ENCODE measurements around the gene ST3GAL4. TPM values are rescaled to one million over a fixed set of nuclear protein-coding genes. Genes with fewer than 3 reads are reported as not detected.

Gene ST3GAL4
- total RNA-seq, 1 experiment from 2014 or later = 13.1 TPM

DNA sequence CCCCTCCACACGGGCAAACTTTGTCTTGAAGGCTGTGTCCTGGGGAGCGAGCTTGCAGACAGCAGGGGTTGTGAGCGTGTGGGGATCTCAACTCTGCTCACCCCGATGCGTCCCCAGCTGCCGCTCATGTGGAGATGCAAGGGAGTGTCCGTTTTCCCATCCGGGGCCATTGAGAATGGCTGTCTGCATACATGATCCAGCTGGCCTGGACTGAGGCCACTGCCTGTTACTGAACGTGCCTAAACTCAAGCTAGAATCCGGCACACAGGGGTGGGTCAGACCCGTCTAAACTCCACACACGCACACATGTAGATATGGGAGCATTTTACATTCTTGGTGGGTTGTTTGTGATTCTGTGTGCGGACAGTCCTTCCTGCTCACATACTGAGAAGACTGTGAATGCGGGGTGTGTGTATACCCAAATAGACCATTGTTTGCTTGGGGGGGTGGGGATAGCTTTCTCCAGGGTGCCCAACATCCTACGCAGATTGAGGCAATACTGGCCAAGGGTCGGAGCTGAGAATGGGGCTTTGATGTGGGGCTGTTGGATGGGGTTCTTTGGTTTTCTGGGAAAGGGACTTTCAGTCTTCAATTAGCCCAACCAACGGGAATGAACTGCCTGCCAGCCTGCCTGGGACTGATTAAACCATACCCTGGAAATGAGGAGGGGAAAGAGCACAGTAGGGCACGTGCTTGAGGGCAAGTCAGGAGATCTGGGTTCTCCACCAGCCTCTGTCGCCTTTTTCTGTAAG, 60.4 kb downstream of the ST3GAL4 start:
- ChIA-PET CTCF (no interaction called here), RAD21 (ENCODE audit: low non-redundant PET in 1 of 2, low total read pairs in 2 of 2, uncharacterized antibody in 2 of 2, unreplicated experiment in 2 of 2) (no interaction called here), POLR2A (no interaction called here)
- H4K20me1 ChIP-seq (ENCODE audit: insufficient read depth) = no peaks in the 10 kb centered on the region
- H3K9me3 ChIP-seq (ENCODE audit: control insufficient read depth in 1 of 2, insufficient read depth in 1 of 2, low read depth in 1 of 2, low read length in 2 of 2) = no peaks in the 10 kb centered on the region
- H3K4me1 ChIP-seq (ENCODE audit: control insufficient read depth in 1 of 2, insufficient read depth in 2 of 2, low read length in 2 of 2) = no peaks in the 10 kb centered on the region
- intact Hi-C loops (cut with micrococcal nuclease) = no loop called here
- H2AFZ ChIP-seq (ENCODE audit: low read depth, low read length, poor library complexity, severe bottlenecking) = no peak overlapping the region
- H3K79me2 ChIP-seq (ENCODE audit: insufficient read depth, low read length) = no peaks in the 10 kb centered on the region
- no TSS peak for BruUV-seq (replicated peaks)
- no peak for TF ChIP-seq TCF7L2 (IDR thresholded peaks at IDR 0.05; ENCODE audit: borderline replicate concordance, extremely low read depth, insufficient read depth, insufficient read length)
- TF ChIP-seq, protein P1, sequence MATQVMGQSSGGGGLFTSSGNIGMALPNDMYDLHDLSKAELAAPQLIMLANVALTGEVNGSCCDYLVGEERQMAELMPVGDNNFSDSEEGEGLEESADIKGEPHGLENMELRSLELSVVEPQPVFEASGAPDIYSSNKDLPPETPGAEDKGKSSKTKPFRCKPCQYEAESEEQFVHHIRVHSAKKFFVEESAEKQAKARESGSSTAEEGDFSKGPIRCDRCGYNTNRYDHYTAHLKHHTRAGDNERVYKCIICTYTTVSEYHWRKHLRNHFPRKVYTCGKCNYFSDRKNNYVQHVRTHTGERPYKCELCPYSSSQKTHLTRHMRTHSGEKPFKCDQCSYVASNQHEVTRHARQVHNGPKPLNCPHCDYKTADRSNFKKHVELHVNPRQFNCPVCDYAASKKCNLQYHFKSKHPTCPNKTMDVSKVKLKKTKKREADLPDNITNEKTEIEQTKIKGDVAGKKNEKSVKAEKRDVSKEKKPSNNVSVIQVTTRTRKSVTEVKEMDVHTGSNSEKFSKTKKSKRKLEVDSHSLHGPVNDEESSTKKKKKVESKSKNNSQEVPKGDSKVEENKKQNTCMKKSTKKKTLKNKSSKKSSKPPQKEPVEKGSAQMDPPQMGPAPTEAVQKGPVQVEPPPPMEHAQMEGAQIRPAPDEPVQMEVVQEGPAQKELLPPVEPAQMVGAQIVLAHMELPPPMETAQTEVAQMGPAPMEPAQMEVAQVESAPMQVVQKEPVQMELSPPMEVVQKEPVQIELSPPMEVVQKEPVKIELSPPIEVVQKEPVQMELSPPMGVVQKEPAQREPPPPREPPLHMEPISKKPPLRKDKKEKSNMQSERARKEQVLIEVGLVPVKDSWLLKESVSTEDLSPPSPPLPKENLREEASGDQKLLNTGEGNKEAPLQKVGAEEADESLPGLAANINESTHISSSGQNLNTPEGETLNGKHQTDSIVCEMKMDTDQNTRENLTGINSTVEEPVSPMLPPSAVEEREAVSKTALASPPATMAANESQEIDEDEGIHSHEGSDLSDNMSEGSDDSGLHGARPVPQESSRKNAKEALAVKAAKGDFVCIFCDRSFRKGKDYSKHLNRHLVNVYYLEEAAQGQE (IDR thresholded peaks at IDR 0.05; ENCODE audit: low read depth) = no peak
- no peak for TF ChIP-seq SRF (IDR thresholded peaks at IDR 0.05; ENCODE audit: low read depth)
- TF ChIP-seq CBX3 (IDR thresholded peaks at IDR 0.05; ENCODE audit: low read depth) = no peak
- TF ChIP-seq JUND (IDR thresholded peaks at IDR 0.05) = no peak
- no peak for TF ChIP-seq ZFX (IDR thresholded peaks at IDR 0.05)
- H3K4me3 ChIP-seq (replicated peaks in 1 of 2; ENCODE audit: low read depth in 1 of 2, low read length in 2 of 2) = no peak overlapping the region
- ATAC-seq (no peak), DNase-seq (ENCODE audit: low read depth, low spot score) (no peak)
- no peaks in the 10 kb centered on the region for H3K36me3 ChIP-seq (ENCODE audit: control insufficient read depth in 1 of 2, insufficient read depth in 2 of 2, low read length in 2 of 2)
- H3K4me2 ChIP-seq (ENCODE audit: low read length) = no peak overlapping the region
- H3K27me3 ChIP-seq (ENCODE audit: insufficient read depth, low read length) = no peaks in the 10 kb centered on the region
- no peak overlapping the region for H3K27ac ChIP-seq (ENCODE audit: low read depth, low read length)
- no peak overlapping the region for H3K9ac ChIP-seq (ENCODE audit: low read length)
- no peaks in the 10 kb centered on the region for H3K9me2 ChIP-seq (ENCODE audit: insufficient read depth)

Data from HCT116 (cell line).